Astrocyte (in vitro differentiated cells and primary cell): Measurements from ENCODE around the gene PTOV1.

Experiments used
- CTCF ChIP-seq: IDR thresholded peaks from 2 replicates; pipeline ENCODE4 v1.5.1; 2011; ENCODE audit warnings: low read depth, mild to moderate bottlenecking, inconsistent platforms, low read length, moderate library complexity; ENCODE audit not compliant: insufficient read depth
- EZH2 ChIP-seq: IDR thresholded peaks from 2 replicates; pipeline ENCODE4 v1.6.1; 2012; ENCODE audit warnings: mild to moderate bottlenecking, low read length, inconsistent platforms; ENCODE audit not compliant: insufficient read depth

GRCh38 chr19:49894011-49894664, 43.2 kb downstream of the PTOV1 start:
- TF ChIP-seq CTCF (no peak), EZH2 (no peak)
